GM18517 (cell line): ENCODE results near the gene FIS1.
"Not testable (repeated sequence)": the region's sequence is repeated elsewhere in the genome, so short reads cannot be mapped to it uniquely, and the experiment has no call there.

Experiments used
- ATAC-seq: cut with Tn5 transposase; IDR thresholded peaks from one replicate; pipeline ENCODE4 v1.9.1; 2021; ENCODE audit warnings: mild to moderate bottlenecking, moderate library complexity; ENCODE audit not compliant: unreplicated experiment

FIS1 gene

DNA sequence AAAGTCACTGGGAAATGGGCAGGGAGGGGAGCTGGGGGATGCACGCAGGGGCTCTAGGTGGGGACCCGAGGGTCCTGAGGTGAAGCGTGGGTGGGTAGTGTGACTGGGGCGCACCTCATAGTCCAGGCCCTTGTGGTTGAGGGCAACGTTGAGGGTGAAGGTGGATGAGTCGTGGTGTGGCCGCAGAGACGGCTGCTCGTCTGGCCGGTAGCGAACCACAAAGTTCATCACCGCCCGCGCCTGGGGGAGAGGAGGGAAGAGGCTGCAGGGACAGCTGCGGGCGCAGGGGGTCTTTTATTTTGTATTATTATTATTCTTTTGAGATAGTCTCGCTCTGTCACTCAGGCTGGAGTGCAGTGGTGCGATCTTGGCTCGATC is 38.2 kb downstream of the FIS1 start:
- no peak for ATAC-seq

DNA sequence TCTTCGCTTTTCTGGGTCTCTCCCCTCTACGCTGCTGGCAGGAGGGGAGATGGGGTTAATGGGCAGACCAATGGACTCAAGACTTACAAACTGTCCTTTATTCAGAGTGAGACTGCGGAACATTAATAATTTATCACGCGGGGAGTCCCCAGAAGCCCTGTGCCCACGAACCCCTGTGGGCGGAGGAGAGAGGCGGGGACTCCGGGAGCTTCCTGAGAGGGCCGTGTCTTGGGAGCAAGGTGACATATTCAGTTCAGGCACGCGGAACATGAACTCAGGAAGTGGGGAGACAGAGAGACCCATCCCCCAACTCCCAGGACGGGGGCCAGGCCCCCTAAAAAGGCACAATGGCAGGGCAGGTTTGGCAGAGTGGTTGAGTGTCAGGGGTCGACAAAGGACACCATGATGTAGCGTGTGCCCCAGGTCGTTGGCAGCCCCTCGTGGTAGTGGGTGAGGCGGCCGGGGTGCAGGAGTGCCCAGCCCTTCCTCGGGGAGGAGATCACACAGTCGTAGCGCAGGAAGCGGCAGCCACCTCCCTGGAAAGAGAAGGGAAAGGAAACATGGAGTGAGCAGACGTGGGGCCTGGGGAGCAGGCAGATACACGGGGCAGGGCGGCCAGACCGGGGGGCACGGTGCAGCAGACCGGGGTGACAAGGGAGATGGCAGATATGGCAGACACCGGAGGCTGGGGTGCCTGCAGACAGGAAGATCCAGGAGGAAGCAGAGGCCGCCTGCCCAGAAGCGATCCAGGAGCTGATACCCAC is 38.8 kb downstream of the FIS1 start:
- no peak for ATAC-seq

DNA sequence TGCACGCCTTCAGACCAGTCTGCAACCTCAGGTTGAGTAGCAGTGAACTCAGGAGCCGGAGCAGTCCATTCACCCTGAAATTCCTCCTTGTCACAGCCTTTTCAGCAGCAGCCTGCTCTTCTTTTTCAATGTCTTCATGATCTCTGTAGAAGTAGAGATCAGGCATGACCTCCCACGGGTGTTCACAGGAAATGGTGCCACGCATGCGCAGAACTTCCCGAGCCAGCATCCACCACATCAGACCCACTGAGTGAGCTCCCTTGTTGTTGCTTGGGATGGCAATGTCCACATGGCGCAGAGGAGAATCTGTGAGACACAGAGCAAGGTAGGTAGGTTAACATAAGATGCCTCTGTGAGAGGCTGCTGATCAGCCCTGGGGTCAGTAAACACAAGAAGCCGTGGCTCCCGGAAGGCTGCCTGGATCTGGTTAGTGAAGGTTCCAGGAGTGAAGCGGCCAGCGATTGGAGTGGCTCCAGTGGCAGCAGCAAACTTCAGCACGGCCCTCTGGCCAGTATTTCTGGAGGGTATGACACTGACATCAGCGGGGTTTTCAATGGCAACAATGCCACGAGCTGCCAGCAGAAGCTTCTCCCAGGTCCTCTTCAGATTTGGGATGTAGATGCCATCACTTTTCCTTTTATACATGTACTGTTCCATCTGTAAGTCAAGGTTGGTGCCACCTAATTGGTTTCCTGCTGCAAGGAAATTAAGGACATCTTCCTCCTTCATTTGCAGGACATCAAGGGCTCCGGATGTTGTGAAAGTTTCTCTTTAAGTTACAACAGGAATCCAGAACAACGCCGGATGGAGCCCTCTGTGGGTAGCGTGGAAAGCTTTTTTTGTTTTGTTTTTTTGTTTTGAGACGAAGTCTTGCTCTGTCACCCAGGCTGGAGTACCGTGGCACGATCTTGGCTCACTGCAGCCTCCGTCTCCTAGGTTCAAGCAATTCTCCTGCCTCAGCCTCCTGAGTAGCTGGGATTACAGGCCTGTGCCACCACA is 40.8 kb downstream of the FIS1 start:
- ATAC-seq: not testable (repeated sequence)

DNA sequence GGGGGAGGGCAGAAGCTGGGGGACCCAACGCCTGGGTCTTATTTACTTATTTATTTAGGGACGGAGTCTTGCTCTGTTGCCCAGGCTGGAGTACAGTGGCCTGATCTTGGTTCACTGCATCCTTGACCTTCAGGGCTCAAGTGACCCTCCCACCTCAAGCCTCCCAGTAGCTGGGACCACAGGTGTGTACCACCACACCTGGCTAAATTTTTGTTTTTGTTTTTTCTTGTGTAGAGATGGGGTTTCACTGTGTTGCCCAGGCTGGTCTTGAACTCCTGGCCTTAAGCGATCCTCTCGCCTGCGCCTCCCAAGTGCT is 42.3 kb downstream of the FIS1 start:
- no peak for ATAC-seq

- no peak for ATAC-seq
Observed at GRCh38 chr7:101201695-101202602, 42.9 kb downstream of the FIS1 start.

DNA sequence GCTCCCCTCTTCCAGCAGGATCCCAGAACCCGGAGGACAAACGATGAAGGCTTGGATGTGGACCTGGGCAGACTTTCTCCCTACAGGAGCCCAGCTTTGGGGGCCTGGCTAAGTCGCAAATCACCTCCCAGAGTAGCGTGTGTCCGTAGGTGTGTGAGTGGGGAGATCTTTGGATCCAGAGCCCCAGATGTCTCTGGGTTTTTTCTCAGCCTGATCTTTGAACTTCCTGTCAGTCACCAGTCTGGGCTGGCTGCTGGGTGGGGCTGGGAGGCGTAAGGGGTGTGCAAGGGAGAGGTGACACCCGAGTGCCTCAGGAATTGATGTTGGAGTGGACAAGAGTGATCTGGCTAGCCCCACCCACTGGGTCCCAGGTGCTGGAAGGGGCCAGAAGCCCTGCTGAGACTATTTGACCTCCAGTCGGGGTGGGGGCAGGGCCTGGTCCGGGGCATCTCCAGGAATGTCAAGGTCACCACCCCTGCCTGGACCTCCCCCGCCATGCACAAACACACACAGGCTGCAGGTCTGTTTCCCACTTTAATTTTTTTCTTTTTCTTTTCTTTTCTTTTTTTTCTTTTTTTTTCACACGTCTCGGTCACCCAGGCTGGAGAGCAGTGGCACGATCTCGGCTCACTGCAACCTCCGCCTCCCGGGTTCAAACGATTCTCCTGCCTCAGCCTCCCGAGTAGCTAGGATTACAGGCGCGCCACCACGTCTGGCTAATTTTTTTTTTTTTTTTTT is 43.9 kb downstream of the FIS1 start, which contains the start of gene MOGAT3:
Gene MOGAT3 (minus strand): TSS at position 175 of the 738 bp plus-strand sequence. CDS start 182 bp downstream, outside the sequence.
- no peak for ATAC-seq

DNA sequence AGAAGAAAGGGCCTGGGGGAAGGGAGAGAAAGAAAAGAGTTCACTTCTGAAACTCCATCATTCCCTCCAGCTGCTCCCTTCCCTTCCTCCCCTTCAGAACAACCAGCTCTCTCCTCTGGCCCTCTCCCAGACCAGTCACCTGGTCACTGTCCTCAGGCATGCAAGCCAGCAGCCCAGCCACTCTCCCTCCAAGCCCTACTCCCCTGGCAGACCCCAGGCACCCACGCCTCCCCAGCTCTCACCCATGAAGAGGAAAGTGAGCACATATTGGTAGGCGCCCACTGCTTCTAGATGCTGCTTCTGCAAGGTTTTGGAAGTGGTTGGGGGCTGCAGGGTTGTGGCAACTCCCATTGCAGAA is 44.4 kb downstream of the FIS1 start:
- ATAC-seq: no peak

DNA sequence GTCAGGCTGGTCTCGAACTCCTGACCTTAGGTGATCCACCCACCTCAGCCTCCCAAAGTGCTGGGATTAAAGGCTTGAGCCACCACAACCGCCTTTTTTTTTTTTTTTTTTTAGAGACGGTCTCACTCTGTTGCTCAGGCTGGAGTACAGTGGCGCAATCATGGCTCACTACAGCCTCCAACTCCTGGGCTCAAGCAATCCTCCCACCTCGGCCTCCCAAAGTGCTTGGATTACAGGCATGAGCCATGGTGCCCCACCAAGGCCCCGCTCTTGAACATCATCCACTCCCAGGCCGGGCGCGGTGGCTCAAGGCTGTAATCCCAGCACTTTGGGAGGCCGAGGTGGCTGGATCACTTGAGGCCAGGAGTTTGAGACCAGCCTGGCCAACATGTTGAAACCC is 45.4 kb downstream of the FIS1 start:
- ATAC-seq: not testable (repeated sequence)

GRCh38 chr7:101198476-101198875 is 46.4 kb downstream of the FIS1 start:
- no peak for ATAC-seq

DNA sequence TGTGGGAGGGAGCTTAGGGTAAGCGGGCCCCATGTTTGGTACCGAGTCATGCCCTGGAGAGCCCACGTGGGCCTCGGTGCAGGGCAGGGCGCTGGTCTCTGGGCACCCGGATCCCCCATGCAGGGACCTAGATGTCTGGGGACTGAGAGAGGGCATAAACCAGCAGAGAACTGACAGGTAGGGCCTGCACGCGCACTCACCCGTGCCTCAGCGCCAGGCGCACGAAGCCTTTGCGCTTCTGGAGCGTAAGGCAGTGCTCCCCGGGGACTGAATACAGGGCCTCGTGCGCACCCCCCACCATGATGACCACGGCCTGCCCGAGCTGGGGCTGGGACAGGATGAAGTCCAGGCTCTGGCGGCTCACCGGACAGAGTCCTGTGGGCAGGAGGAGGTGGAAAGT is 46.9 kb downstream of the FIS1 start:
- no peak for ATAC-seq

- no peak for ATAC-seq
Observed at GRCh38 chr7:101195884-101196283, 49.0 kb downstream of the FIS1 start.
